NCI-H146 treated with DMSO at 0.1 percent for 48 hours (cell line): ENCODE measurements around the gene GPR132.
A peak's percentile ranks its signal among the peaks of the same experiment; 100 is the strongest.

ENCODE experiments used
- DNase-seq: peaks from one replicate; lab custom pipeline; 2025; ENCODE audit not compliant: unreplicated experiment; lab: John Stamatoyannopoulos, UW

The GPR132 gene

GRCh38 chr14:105063056-105063455 lies 2.2 kb downstream of the GPR132 start:
- DNase-seq, result no peak

DNA sequence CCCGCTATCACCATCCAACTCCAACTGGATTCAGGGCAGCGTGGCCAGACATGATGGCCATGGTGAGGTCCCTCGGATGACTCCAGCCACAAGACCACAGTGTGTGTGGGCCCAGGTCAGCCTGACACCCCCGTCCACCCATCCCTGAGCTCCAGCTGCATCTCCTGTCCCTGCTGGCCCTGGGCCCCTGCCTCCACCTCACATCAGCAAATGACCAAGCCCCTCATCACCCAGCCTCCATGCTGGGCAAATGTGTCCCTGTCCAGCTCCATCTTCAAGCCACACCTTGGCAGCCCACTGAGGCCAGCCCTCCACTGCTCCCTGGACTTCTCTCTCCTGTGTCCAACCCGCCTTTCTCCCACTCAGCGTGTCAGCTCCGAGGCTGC lies 3.2 kb downstream of the GPR132 start:
- DNase-seq, result no peak

GRCh38 chr14:105061428-105062047 lies 3.7 kb downstream of the GPR132 start:
- no peak for DNase-seq

GRCh38 chr14:105060751-105061427 lies 4.3 kb downstream of the GPR132 start:
- DNase-seq, result no peak

DNA sequence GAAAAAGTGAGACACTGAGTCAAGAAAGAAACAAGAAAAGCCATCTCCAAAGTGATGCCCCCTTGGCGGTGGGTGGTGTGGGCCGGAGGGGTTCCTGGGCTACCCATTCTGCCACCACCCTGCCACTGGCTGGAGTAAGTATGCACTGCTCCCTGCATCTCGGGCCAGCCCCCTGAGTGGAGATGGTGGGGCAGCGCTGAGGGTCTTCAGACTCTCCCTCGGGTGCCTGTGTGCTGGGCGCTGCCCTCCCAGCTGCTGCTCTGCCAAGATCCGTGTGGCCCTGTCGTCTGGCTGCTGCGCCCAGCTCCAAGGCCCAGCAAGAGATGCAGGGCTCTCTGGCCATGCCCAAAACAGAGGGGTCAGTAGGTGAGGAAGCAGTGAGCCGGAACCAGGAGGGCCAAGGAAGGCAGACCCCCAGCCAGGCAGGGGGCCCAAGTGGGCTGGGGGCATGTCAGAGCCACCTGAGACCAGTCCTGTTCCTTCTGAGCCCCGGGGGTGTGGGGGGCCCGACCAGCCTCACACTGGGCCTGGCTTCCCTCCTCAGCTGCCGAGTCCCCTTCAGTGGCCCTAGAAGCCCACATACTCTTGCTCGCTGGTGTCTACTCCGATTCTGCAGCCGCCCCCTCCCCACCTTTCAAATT lies 5.2 kb downstream of the GPR132 start:
- DNase-seq, result no peak

DNA sequence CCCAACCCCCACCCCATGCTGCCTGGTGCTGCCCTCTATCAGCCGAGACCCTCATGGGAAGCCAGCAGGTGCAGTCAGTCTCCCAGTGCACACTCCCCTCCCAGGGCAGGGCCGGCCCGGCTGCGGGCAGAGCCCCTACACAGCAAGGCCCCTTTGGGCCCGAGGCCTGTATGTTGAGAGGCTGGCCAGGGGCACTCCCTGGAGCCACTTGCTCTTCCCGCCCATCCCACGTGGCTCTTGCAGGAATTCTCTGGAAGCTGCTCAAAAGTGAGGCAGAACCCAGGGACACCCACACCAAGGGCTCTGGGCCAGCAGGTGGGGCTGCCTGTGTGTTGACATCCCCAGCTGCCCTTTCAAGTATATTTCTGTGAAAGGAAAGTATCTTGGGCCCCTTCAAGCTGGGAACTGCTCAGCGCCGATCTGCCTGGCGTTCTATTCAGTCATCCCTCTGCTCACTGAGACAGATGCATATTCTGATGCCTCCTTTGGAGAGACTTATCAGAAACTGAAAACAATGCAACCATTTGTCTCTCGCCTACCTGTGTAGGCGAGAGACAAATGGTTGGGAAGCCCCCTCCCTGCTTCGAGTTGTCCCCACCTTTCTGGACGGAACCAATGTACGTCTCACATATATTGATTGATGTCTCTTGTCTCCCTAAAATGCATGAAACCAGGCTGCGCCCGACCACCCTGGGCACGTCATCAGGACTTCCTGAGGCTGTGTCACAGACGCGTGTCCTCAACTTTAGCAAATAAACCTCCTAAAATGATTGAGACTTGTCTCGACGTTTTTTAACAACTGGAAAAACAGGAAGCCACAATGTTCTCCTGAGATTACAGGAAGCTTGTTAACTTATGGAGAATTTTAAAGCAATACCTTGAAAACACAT lies 6.0 kb downstream of the GPR132 start:
- DNase-seq, result no peak

DNA sequence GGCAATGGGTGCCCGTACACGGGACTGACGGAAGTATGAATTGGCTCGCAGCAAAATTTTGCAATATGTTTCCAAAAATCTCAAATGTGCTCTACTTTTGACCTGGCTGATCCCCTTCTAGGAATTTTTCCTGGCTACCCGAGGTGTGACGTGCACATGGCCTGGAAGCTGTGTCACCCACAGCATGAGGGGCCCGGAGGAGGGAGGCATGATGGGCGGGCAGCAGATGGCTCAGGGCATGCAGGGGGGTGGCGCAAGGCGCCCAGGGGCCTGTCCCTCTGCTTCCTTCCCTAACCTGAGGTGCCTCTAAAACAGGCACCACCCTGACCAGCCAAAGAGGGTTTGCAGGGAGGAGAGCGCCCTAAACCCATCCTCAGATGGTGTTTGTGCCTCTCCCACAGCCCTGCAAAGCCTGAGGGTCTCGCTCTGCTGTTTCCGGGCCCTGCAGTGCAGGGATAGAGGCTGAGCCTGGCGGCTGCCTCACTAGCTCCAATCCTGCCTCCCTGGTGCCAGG lies 6.7 kb downstream of the GPR132 start:
- no peak for DNase-seq

DNA sequence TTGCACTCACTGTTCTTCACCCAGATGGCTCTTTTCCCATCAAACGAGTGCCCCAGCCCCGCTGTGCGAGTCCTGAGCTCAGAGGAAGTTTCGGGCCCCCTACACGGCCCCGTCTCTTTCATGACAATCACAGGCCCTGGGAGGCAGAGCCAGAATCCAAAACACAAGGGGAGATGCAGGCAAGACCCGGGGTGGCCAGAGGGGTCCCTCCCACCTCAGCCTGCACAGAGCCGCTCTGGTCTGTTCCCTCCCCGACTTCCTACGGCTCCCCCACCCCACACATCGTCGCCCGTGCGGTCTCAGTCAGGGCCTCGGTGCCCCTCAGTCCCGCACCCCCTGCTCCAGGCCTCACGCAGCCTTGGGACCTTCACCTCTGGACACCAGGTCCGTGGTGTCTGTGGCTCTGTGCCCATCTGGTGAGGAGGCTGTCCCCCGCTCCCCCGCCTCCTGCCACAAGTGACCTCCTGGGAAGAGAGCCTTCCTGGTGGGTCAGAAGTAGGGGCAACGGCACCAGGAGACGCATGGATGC lies 8.9 kb downstream of the GPR132 start:
- DNase-seq, result no peak

- no peak for DNase-seq
Measured at GRCh38 chr14:105055736-105056302, 9.4 kb downstream of the GPR132 start.

GRCh38 chr14:105055334-105055733 lies 9.9 kb downstream of the GPR132 start:
- no peak for DNase-seq

DNA sequence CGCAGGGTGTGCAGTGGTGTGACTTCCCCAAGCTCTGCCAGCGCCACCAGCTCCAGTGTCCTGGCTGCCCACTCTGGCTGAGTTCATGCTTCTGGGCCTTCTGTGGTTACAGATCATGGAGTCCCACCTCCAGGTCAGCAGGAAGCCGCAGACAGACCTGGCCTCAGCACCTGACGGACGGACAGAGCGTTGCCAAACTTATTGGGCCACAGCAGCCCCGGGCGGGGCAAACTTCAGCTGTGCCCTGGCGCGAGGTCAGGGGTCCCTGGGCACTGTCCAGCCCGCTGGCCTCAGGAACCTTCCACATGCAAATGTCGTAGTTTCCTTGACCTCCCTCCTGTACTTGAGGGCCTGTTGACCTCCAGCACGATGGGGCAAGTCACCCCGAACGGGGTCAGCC lies 11.2 kb downstream of the GPR132 start:
- no peak for DNase-seq

- DNase-seq, result no peak
Measured at GRCh38 chr14:105053421-105053820, 11.8 kb downstream of the GPR132 start.

- no peak for DNase-seq
Measured at GRCh38 chr14:105052110-105052458, 13.1 kb downstream of the GPR132 start.

GRCh38 chr14:105051182-105052109 lies 13.8 kb downstream of the GPR132 start:
- DNase-seq, result no peak

DNA sequence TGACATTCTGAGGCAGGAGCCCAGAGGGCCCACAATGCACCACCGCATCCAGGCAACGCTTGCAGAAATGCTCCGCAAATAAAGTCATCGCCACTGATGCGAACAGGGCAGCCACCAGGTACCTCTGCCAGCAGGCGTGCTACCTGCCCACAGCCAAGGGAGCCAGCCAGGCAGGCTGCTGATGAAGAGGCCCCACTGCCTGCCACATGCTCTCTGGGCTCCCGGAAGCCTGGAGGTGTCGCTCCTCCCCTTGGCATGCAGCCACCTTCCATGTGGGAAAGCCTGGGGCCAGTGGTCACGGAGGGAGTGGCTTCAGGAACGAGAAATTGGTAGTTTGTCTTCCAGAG lies 14.7 kb downstream of the GPR132 start:
- DNase-seq, result peak; percentile 25

GRCh38 chr14:105049753-105050550 lies 15.3 kb downstream of the GPR132 start:
- no peak for DNase-seq

DNA sequence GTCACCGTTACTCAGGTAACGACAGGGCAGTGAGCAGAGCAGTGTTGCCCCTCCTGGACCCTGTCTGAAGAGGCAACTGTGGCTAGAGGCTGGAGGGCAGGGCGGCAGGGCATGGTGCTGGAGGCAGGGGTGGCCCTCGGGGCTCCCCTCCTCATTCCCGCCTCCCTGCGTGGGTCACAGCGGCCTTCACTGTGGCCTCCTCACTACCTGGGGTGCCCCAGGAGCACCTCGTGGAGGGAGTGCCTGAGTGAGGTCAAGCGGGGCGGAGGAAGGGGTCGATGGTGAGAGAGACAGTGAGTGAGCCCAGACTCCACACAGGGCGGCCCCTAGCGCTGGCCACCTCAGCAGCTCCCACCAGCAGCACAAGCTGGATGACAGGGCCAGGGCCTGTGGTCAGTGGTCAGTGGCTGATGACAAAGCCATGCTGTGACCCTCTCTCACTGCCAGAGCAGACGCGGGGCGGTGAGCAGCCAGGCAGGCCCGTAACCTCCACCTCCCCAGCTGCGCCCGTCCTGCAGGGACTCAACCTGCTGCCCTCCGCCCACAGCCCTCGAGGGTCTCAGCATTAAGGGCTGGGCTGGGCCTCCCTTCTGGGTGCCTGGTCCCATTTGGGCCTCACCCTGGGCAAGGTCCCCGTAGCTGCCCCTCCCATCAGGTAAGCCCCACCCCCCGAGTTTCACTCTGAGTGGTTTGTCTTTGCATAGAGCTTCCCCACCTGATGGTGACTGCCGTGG lies 17.8 kb downstream of the GPR132 start:
- DNase-seq, result no peak

GRCh38 chr14:105046891-105047282 lies 18.3 kb downstream of the GPR132 start:
- DNase-seq, result no peak
